GM23338 (cell line): Measurements from ENCODE around the gene PLRG1.

ENCODE experiments used
- CREB1 ChIP-seq: fragments of 250-450 bp; sonication (Bioruptor Pico); IDR thresholded peaks from 2 replicates; pipeline ENCODE4 v1.5.0; 2020; ENCODE audit warnings: low read depth, mild to moderate bottlenecking, moderate library complexity
- CTCF ChIP-seq, 2 experiments: fragments of 200-600 bp in 1 of 2; sonication (generic) in 1 of 2; conservative IDR thresholded peaks; 2 replicates each; pipeline versions ENCODE4 v1.5.1 to v1.6.1; 2016 to 2017; ENCODE audit warnings: antibody characterized with exemption in 2 of 2, low read depth in 2 of 2, mild to moderate bottlenecking in 2 of 2, moderate library complexity in 1 of 2
- EZH2 ChIP-seq: fragments of 200-600 bp; sonication (generic); IDR thresholded peaks from one replicate; pipeline ENCODE4 v1.8.0; 2017; ENCODE audit warnings: antibody characterized with exemption, mild to moderate bottlenecking, low read depth; ENCODE audit not compliant: unreplicated experiment
- EZH2phosphoT487 ChIP-seq: fragments of 200-600 bp; sonication (generic); IDR thresholded peaks from one replicate; pipeline ENCODE4 v1.8.1; 2018; ENCODE audit warnings: antibody characterized with exemption; ENCODE audit not compliant: unreplicated experiment
- JUNB ChIP-seq: IDR thresholded peaks from one replicate; pipeline ENCODE4 v1.6.1; 2016; ENCODE audit warnings: antibody characterized with exemption; ENCODE audit not compliant: unreplicated experiment
- POLR2AphosphoS5 ChIP-seq: IDR thresholded peaks from 2 replicates; pipeline ENCODE4 v1.6.1; 2016; ENCODE audit warnings: antibody characterized with exemption, low read depth
- STAT1 ChIP-seq: IDR thresholded peaks from one replicate; pipeline ENCODE4 v1.6.1; 2016; ENCODE audit warnings: antibody characterized with exemption; ENCODE audit not compliant: unreplicated experiment
- ZNF114 ChIP-seq: fragments of 250-450 bp; sonication (Bioruptor Pico); IDR thresholded peaks from 2 replicates; pipeline ENCODE4 v1.5.0; 2020; ENCODE audit warnings: mild to moderate bottlenecking, moderate library complexity
- ZNF331 ChIP-seq: fragments of 250-450 bp; sonication (Bioruptor Pico); IDR thresholded peaks from 2 replicates; pipeline ENCODE4 v1.5.0; 2020; ENCODE audit warnings: low read depth, mild to moderate bottlenecking, moderate library complexity
- TF ChIP-seq, protein P1 (sequence below): IDR thresholded peaks from one replicate; pipeline ENCODE4 v1.6.1; 2018; ENCODE audit warnings: antibody characterized with exemption; ENCODE audit not compliant: unreplicated experiment
- TF ChIP-seq, protein P2 (sequence below): IDR thresholded peaks from 2 replicates; pipeline ENCODE4 v1.6.1; 2016; ENCODE audit warnings: antibody characterized with exemption

DNA sequence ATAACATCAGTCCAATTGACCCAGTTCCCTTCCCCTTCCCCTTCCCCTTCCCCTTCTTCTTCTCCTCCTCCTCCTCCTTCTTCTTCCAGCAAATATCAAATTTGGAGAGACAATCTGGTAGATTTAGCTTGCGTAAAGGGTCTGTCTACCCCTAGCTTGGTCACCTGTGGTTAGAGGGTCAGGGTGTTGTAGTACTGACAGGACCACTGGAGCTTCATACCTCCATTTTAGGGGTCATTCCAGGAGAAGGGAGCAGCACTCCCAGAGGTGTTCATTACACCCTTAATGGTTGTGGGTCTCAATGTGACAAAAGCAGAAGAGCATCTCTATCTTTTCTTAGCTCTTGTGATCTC lies 8.9 kb upstream of the PLRG1 start:
- no peak for TF ChIP-seq CTCF (conservative IDR thresholded peaks at IDR 0.05; ENCODE audit: low read depth in 2 of 2)
- TF ChIP-seq EZH2phosphoT487, result no peak
- TF ChIP-seq EZH2, result no peak
- TF ChIP-seq CREB1 (CRISPR knock-in tag), result no peak
- TF ChIP-seq, protein P1, sequence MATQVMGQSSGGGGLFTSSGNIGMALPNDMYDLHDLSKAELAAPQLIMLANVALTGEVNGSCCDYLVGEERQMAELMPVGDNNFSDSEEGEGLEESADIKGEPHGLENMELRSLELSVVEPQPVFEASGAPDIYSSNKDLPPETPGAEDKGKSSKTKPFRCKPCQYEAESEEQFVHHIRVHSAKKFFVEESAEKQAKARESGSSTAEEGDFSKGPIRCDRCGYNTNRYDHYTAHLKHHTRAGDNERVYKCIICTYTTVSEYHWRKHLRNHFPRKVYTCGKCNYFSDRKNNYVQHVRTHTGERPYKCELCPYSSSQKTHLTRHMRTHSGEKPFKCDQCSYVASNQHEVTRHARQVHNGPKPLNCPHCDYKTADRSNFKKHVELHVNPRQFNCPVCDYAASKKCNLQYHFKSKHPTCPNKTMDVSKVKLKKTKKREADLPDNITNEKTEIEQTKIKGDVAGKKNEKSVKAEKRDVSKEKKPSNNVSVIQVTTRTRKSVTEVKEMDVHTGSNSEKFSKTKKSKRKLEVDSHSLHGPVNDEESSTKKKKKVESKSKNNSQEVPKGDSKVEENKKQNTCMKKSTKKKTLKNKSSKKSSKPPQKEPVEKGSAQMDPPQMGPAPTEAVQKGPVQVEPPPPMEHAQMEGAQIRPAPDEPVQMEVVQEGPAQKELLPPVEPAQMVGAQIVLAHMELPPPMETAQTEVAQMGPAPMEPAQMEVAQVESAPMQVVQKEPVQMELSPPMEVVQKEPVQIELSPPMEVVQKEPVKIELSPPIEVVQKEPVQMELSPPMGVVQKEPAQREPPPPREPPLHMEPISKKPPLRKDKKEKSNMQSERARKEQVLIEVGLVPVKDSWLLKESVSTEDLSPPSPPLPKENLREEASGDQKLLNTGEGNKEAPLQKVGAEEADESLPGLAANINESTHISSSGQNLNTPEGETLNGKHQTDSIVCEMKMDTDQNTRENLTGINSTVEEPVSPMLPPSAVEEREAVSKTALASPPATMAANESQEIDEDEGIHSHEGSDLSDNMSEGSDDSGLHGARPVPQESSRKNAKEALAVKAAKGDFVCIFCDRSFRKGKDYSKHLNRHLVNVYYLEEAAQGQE, result no peak
- TF ChIP-seq ZNF331 (CRISPR knock-in tag), result no peak
- no peak for TF ChIP-seq POLR2AphosphoS5
- TF ChIP-seq, protein P2, sequence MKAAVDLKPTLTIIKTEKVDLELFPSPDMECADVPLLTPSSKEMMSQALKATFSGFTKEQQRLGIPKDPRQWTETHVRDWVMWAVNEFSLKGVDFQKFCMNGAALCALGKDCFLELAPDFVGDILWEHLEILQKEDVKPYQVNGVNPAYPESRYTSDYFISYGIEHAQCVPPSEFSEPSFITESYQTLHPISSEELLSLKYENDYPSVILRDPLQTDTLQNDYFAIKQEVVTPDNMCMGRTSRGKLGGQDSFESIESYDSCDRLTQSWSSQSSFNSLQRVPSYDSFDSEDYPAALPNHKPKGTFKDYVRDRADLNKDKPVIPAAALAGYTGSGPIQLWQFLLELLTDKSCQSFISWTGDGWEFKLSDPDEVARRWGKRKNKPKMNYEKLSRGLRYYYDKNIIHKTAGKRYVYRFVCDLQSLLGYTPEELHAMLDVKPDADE, result no peak
- no peak for TF ChIP-seq JUNB
- TF ChIP-seq ZNF114, result no peak
- TF ChIP-seq STAT1, result no peak
